Coronary artery (tissue), 2 donors: ENCODE measurements around the gene MAGI1.

Experiments
- DNase-seq: peaks from one replicate; pipeline ENCODE4 v3.0.0-alpha.2; 2017; ENCODE audit warnings: low spot score
- H3K27ac ChIP-seq, 2 donors: fragments of 200-600 bp; sonication (generic); one replicate each; pipeline ENCODE4 v1.5.1; 2016 to 2019
- H3K4me3 ChIP-seq: fragments of 200-600 bp; sonication (generic); 2 replicates; pipeline ENCODE4 v1.5.1; 2016; ENCODE audit warnings: mild to moderate bottlenecking, moderate library complexity
- TF ChIP-seq, protein P1 (sequence below): fragments of 200-600 bp; sonication (generic); IDR thresholded peaks from one replicate; pipeline ENCODE4 v1.5.1; 2019; ENCODE audit warnings: antibody characterized with exemption

MAGI1 gene

DNA sequence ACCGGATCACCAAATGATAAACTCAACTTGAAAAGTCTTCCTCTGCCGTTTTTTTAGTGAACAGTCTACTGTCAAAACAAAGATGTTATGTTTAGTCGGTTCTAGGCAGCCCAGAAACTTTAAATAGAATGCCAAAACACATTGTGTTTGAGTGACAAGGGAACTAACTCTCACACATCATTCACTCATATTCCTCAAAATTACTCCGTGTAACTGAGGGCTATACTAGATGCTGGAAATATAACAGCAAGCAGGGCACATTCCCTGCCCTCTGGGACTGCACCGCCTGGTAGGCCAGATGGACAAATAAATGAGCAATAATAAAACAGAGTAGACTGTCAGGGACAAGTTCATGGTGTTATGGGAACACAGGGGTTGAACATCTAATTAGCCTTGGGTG is 251.4 kb downstream of the MAGI1 start:
- H3K27ac ChIP-seq = peak overlapping the region; percentile 5 to 18
- TF ChIP-seq, protein P1, sequence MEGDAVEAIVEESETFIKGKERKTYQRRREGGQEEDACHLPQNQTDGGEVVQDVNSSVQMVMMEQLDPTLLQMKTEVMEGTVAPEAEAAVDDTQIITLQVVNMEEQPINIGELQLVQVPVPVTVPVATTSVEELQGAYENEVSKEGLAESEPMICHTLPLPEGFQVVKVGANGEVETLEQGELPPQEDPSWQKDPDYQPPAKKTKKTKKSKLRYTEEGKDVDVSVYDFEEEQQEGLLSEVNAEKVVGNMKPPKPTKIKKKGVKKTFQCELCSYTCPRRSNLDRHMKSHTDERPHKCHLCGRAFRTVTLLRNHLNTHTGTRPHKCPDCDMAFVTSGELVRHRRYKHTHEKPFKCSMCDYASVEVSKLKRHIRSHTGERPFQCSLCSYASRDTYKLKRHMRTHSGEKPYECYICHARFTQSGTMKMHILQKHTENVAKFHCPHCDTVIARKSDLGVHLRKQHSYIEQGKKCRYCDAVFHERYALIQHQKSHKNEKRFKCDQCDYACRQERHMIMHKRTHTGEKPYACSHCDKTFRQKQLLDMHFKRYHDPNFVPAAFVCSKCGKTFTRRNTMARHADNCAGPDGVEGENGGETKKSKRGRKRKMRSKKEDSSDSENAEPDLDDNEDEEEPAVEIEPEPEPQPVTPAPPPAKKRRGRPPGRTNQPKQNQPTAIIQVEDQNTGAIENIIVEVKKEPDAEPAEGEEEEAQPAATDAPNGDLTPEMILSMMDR = no peak
- H3K4me3 ChIP-seq = no peak overlapping the region
- no peak for DNase-seq

DNA sequence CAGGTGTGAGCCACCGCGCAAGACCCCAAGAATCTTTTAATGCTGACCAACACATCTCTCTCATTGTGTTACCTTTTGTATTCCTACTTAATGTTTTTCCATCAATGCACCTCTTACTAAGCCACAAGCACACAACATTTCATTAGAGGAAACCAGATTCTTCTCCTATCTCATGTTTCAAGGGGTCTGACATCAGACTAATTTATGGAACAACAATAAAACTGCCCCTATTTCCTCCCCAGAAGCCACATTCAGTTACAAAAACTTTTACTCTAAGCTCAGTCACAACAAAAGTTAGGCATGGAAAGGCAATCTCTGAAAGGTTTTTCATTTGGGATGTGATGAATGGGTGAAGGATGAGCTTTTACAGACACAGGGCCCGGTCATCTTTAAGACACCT is 251.8 kb downstream of the MAGI1 start:
- DNase-seq = no peak
- TF ChIP-seq, protein P1 = no peak
- Histone ChIP-seq H3K27ac (peak overlapping the region; percentile 5 to 18), H3K4me3 (no peak overlapping the region)

DNA sequence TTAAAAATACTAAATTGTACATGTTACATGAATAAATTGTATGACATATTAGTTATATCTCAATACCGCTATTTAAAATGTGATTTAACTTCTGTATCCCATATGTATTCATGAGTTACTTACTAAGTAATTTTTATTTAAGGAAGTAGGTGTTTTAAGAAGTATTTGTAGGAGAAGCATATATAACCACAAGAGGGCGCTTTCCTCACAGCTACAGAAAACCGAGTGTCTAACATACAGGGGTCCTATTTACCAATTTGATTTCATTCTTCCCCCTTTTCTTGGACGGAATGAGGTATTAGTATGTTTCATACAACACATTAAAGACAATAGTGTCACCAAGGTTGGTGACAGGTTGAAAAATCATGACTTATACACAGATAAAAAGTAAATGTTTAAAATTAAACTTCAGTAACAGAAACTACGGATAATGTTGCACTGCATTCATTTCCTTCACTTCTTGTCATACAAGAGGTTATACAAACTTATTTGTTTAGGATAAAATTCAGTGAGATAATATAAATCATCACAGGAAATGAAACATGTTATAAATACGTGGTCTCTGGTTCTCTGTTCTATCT is 253.6 kb downstream of the MAGI1 start:
- Histone ChIP-seq H3K27ac (no peak overlapping the region), H3K4me3 (no peak overlapping the region)
- TF ChIP-seq, protein P1 = peak; percentile 59
- DNase-seq = no peak

DNA sequence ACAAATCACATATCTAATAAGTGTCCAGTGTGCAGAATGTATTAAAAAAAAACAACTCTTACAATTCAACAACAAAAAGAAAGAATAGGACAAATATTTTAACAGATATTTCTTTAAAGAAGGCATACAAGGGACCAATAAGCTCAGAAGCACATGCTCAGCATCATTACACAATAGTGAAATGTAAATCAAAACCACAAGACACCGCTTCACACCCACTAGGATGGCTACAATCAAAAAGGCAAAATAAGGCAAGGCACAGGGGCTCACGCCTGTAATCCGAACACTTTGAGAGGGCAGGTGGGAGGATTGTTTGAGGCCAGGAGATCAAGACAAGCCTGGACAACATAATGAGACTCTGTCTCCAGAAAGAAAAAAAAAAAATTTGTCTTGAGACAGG is 255.6 kb downstream of the MAGI1 start:
- TF ChIP-seq, protein P1 = no peak

DNA sequence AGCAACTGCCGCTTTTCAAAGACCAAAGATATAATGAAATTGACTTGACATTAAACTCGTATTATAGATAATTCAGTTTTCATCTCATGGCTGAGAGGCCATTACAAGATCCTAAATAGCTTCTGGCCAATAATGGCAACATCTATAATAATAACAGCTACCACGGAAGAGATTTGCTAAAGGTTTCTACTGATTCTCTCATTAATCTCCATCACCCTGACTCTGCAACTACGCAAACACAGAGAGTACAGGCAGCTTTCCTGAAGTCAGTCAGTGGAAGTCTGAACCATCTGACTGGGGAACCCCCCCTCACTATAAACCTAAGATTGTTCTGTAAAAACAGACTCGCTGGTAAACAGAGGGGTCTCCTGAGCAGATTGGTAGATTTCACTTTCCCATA is 257.1 kb downstream of the MAGI1 start:
- DNase-seq = no peak
- TF ChIP-seq, protein P1 = no peak
- no peak overlapping the region for H3K4me3 ChIP-seq
- H3K27ac ChIP-seq = no peak overlapping the region

More for the DNA sequence above, 255.6 kb downstream of the MAGI1 start:
- H3K27ac ChIP-seq = no peak overlapping the region
- H3K4me3 ChIP-seq = no peak overlapping the region
- DNase-seq = no peak

DNA sequence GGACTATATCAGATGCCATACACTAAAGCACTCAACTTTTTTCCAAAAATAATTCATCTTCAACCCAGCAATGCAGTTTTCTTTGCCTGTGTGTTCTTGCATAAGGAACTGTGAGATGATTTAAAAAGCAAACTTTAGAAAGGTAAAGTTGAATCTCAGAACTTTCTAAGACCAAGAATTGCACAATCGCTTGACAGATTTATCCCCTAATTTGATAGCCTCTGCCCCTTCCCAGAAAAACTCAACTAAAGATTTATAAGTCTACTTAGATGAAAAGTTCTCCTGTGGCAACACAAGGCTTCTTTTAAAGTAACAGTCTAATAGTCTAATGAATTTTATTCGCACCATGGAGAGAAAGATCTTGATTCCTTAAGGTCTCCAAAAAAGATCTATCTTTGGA is 259.3 kb downstream of the MAGI1 start:
- Histone ChIP-seq H3K4me3 (no peak overlapping the region), H3K27ac (no peak overlapping the region)
- TF ChIP-seq, protein P1 = no peak
- no peak for DNase-seq

DNA sequence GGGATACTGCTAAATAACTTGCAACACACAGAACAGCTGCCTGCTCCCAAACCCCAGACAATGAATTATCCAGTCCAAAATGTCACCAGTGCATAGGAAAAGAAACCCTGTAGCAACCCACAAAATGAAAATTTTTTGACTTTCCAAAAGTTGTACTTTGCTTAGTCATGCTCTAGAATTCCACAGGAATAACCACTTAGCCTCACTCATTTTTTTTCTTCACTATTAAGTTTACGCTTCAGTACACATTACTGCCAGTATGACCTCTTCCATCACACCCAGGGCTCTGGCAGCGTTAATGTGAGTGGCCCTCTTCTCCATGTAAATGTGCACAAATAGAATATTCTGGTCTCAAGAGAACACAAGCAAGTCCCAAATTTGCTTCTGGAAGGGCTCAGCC is 259.8 kb downstream of the MAGI1 start:
- no peak overlapping the region for H3K27ac ChIP-seq
- TF ChIP-seq, protein P1 = no peak
- no peak for DNase-seq
- H3K4me3 ChIP-seq = no peak overlapping the region
